T-cell (primary cell): ENCODE measurements around the gene TPPP. TPM values are rescaled to one million over a fixed set of nuclear protein-coding genes. Genes with fewer than 3 reads are reported as not detected.
"Not testable (repeated sequence)": the region's sequence is repeated elsewhere in the genome, so short reads cannot be mapped to it uniquely, and the experiment has no call there.

Source experiments
- ATAC-seq, 4 experiments: fragments of 200-7000 bp in 3 of 4; fragments of 150-1000 bp in 1 of 4; cut with Tn5 transposase; replicated peaks in 1 of 4; 1 replicate in 3 of 4; 2 replicates in 1 of 4; pipeline ENCODE4 v1.10.0; 2021; ENCODE audit warnings: moderate library complexity in 3 of 4, mild to moderate bottlenecking in 2 of 4, moderate number of reproducible peaks in 1 of 4
- CTCF ChIA-PET, 2 donors: fragments of 300-600 bp; sonication (Branson Sonifier 250); formaldehyde crosslinking; loops; one replicate each; lab custom pipeline; 2022; ENCODE audit warnings: antibody characterized with exemption in 2 of 2; lab: Charles Lee
- POLR2A ChIA-PET, 2 donors: fragments of 300-600 bp; sonication (Branson Sonifier 250); formaldehyde crosslinking; loops; one replicate each; lab custom pipeline; 2022; ENCODE audit warnings: antibody characterized with exemption in 2 of 2; lab: Charles Lee
- DNase-seq, 35 experiments: peaks; one replicate each; pipeline versions ENCODE4 v3.0.0 to v3.0.0-alpha.2; 2013 to 2023
- H3K27ac ChIP-seq: one replicate; pipeline ENCODE4 v1.5.1; 2013; ENCODE audit warnings: low read length
- H3K27me3 ChIP-seq, 2 experiments: replicated peaks in 1 of 2; 1 replicate in 1 of 2; 2 replicates in 1 of 2; pipeline versions ENCODE4 v1.6.1 to v1.7.0; 2013; ENCODE audit warnings: low read length in 1 of 2, mixed read lengths in 1 of 2; ENCODE audit not compliant: control insufficient read depth in 2 of 2, insufficient read depth in 2 of 2; ENCODE audit errors: extremely low read depth in 1 of 2
- H3K36me3 ChIP-seq, 2 donors: 1 replicate in 1 of 2; 2 replicates in 1 of 2; pipeline versions ENCODE4 v1.6.1 to v1.7.0; 2013; ENCODE audit warnings: low read length in 1 of 2; ENCODE audit not compliant: control insufficient read depth in 2 of 2, insufficient read depth in 1 of 2; ENCODE audit errors: extremely low read depth in 1 of 2
- H3K4me1 ChIP-seq, 2 experiments: 1 replicate in 1 of 2; 2 replicates in 1 of 2; pipeline versions ENCODE4 v1.6.1 to v1.7.0; 2013; ENCODE audit warnings: low read length in 2 of 2, mixed read lengths in 1 of 2; ENCODE audit not compliant: insufficient read depth in 2 of 2, control insufficient read depth in 1 of 2; ENCODE audit errors: extremely low read depth in 1 of 2
- H3K4me3 ChIP-seq, 2 donors: 1 replicate in 1 of 2; 2 replicates in 1 of 2; pipeline versions ENCODE4 v1.5.1 to v1.7.0; 2013; ENCODE audit warnings: mild to moderate bottlenecking in 2 of 2, low read length in 1 of 2, moderate library complexity in 1 of 2; ENCODE audit not compliant: control insufficient read depth in 1 of 2; ENCODE audit errors: extremely low read depth in 1 of 2
- H3K9me3 ChIP-seq: 2 replicates; pipeline ENCODE4 v1.7.0; 2013
- H3K27ac Mint-ChIP-seq, 2 donors: one replicate each; pipeline ENCODE4 v1.8.0; 2020 to 2021; ENCODE audit warnings: mild to moderate bottlenecking in 2 of 2, mixed read lengths in 2 of 2
- H3K27me3 Mint-ChIP-seq, 2 donors: one replicate each; pipeline ENCODE4 v1.8.0; 2021 to 2022; ENCODE audit warnings: mixed read lengths in 2 of 2
- H3K36me3 Mint-ChIP-seq: one replicate; pipeline ENCODE4 v1.8.0; 2021; ENCODE audit warnings: mixed read lengths
- H3K4me1 Mint-ChIP-seq, 3 donors: one replicate each; pipeline ENCODE4 v1.8.0; 2020 to 2022; ENCODE audit warnings: mixed read lengths in 3 of 3, mild to moderate bottlenecking in 1 of 3
- H3K4me3 Mint-ChIP-seq, 3 donors: one replicate each; pipeline ENCODE4 v1.8.0; 2020 to 2022; ENCODE audit warnings: mild to moderate bottlenecking in 3 of 3, mixed read lengths in 3 of 3, moderate library complexity in 3 of 3
- H3K9me3 Mint-ChIP-seq, 3 donors: one replicate each; pipeline ENCODE4 v1.8.0; 2020 to 2022; ENCODE audit warnings: mixed read lengths in 3 of 3
- WGBS: methylation state at CpG from one replicate; pipeline ENCODE4 v1.1.5; 2013; ENCODE audit warnings: missing lambda C conversion rate; ENCODE audit not compliant: insufficient coverage; 5-methylcytosine and 5-hydroxymethylcytosine counted together
- total RNA-seq, 35 experiments: library from RNA in 6 of 35; stranded (reverse) in 6 of 35; fragments of 120-200 nt in 1 of 35; gene quantifications; one replicate each; pipeline versions ENCODE4 v1.2.1 to v1.2.4 and lab custom pipeline; 2013 to 2026

Gene TPPP
- total RNA-seq, 5 donors from 2014 or later (not counting 1 experiment from before 2014, with no cell fraction given), result 0.73 to 8.2 (median 1.1) TPM

DNA sequence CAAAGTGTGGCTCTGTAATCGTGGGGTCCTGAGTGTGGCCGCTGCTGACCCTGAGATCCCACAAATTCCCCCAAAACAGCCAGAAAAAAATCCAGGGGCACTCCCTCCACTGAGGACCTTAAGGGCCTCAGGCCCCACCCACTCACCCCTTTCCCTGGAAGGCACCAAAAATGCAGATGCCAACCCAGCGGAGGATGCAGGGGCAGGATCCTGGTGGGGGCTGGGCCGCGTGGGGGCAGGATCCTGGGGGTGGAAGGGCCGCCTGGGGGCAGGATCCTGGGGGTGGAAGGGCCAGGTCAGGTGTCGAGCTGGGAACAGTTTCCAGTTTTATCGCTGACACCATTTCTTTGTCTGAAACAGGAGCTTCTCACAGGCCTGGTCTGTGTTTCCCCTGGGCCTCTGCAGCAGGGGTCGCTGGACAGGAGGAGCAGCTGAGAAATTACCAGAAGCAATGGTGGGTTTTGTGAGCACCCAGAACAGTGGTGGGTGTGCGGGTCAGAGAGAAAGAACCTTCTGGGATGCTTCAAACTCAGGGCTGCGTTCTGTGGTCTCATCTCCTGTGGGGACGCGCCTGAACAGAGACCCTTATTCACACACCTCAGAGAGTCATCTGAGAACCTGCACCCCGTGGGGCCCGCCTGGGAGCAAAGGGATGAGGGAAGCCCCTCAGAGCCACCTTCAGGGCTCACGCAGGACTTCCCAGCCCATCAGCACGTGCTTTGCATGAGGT lies 13.8 kb downstream of the TPPP start:
- H3K9me3 ChIP-seq, H3K27ac ChIP-seq, H3K4me1 Mint-ChIP-seq, H3K36me3 Mint-ChIP-seq, H3K27ac Mint-ChIP-seq, CTCF ChIA-PET, H3K27me3 Mint-ChIP-seq, H3K4me3 ChIP-seq, DNase-seq, H3K36me3 ChIP-seq, H3K4me1 ChIP-seq, POLR2A ChIA-PET, H3K9me3 Mint-ChIP-seq, H3K4me3 Mint-ChIP-seq, ATAC-seq: not testable (repeated sequence)
- 59% methylated on average over 4 of the region's 17 CpGs for WGBS
- peaks cover 0 to 34% of the 10 kb centered on the region in 2 experiments for H3K27me3 ChIP-seq

DNA sequence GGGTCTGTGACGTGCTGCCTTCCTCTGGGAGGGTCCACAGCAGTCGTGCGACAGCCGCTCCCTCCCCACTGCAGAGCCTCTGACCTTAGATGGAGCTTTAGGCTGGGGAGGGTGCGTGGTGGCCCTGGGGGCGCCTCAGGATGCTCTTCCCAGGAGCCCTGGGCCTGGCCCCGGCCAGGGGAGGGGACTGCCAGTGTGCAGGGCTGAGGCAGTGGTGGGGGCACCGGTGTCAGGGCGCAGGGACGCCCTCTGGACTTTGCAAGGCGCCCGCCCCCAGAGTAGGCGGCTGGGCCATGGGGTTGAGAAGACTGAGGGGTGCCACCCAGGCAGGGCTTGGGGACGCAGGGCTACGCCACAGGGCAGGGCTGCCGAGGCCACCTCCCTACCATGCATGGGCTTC lies 14.6 kb downstream of the TPPP start:
- H3K9me3 ChIP-seq, CTCF ChIA-PET, H3K4me3 Mint-ChIP-seq, H3K4me1 Mint-ChIP-seq, H3K9me3 Mint-ChIP-seq, H3K27ac Mint-ChIP-seq, H3K4me3 ChIP-seq, H3K27me3 Mint-ChIP-seq, POLR2A ChIA-PET, ATAC-seq, H3K36me3 Mint-ChIP-seq, DNase-seq, H3K36me3 ChIP-seq, H3K27ac ChIP-seq: not testable (repeated sequence)
- H3K4me1 ChIP-seq, result peaks cover under 1 to 12% of the 10 kb centered on the region in 2 experiments
- 77% methylated on average over 5 of the region's 16 CpGs for WGBS
- H3K27me3 ChIP-seq, result peaks cover 0 to 35% of the 10 kb centered on the region in 2 experiments

DNA sequence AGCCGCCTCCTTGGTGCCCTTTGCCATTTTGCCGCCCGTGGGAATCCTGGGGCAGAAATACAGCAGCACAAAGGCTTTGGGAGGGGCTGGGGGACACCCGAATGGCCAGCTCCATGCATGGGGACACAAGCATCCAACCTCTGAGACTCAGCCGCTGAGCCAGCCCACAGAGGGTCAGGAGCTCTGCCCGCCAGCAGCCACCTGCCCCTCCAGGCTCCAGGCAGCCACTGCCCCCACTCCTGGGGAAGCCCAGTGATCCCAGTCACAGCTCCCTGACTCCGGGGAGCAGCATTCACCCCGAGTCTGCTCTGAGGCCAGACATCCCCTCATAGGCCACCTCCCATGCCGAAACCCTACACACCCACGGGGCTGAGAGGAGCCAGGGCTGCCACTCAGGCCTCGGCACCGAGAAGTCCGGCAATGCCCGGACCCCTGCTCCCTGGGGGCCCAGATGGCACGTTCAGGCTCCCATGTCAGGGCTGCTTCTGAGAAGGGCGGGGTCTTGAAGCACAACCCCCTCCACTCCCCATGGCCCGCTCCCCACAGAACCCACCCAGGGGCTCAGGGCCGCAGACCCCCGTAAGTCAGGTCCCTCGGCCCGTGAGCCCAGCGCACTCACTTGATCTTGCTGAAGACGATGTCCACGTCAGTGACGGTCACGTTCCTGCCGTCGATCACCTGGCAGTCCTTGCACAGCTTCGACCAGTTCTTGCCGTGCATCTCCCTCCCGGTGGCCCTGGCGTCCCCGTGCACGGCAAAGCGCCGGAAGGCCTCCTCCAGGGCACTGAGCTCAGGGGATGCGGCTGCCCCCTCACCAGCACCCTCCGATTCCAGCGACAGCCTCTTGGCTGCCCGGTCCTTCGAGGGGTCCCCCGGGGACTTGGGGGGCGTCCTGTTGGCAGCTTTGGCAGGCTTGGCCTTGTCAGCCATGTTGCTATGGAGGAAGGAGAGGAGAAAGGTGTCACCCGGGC lies 15.7 kb downstream of the TPPP start:
- H3K4me3 Mint-ChIP-seq, result no peak overlapping the region
- H3K27ac Mint-ChIP-seq, result no peak overlapping the region
- ChIA-PET POLR2A (no interaction called here), CTCF (no interaction called here)
- H3K27me3 ChIP-seq, result peaks cover 0 to 44% of the 10 kb centered on the region in 2 experiments
- H3K9me3 ChIP-seq, result no peaks in the 10 kb centered on the region
- ATAC-seq (no peak), DNase-seq (peak in 2 of 35 experiments; percentile 4 to 11)
- no peaks in the 10 kb centered on the region for H3K27me3 Mint-ChIP-seq
- no peaks in the 10 kb centered on the region for H3K9me3 Mint-ChIP-seq
- 87% methylated on average over 36 of the region's 44 CpGs for WGBS
- H3K36me3 ChIP-seq, result no peaks in the 10 kb centered on the region
- no peak overlapping the region for H3K27ac ChIP-seq
- no peaks in the 10 kb centered on the region for H3K36me3 Mint-ChIP-seq
- H3K4me1 Mint-ChIP-seq, result peaks cover 8 to 12% (median 9%) of the 10 kb centered on the region in 3 donors
- H3K4me3 ChIP-seq, result no peak overlapping the region
- H3K4me1 ChIP-seq, result peaks cover 2 to 23% of the 10 kb centered on the region in 2 experiments

DNA sequence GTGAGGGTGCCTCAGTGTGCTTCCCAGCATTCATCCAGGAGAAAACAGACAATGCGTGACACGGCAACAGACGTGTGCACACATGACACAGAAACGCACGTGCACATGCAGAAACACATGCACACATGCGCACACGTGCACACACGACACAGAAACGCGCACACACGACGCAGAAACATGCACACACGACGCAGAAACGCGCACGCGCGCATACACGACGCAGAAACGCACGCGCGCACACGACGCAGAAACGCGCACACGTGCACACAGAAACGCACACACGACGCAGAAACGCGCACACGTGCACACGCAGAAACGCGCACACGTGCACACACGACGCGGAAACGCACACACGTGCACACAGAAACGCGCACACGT lies 16.5 kb downstream of the TPPP start:
- Histone ChIP-seq H3K9me3 (no peaks in the 10 kb centered on the region), H3K27ac (no peak overlapping the region), H3K4me1 (peaks cover 4 to 31% of the 10 kb centered on the region in 2 experiments), H3K4me3 (no peak overlapping the region), H3K27me3 (peaks cover 0 to 48% of the 10 kb centered on the region in 2 experiments), H3K36me3 (no peaks in the 10 kb centered on the region)
- ChIA-PET CTCF (no interaction called here), POLR2A (no interaction called here)
- H3K27me3 Mint-ChIP-seq, result no peaks in the 10 kb centered on the region
- 95% methylated on average over 44 of the region's 48 CpGs for WGBS
- H3K27ac Mint-ChIP-seq, result no peak overlapping the region
- no peak overlapping the region for H3K4me3 Mint-ChIP-seq
- H3K9me3 Mint-ChIP-seq, result no peaks in the 10 kb centered on the region
- H3K4me1 Mint-ChIP-seq, result peaks cover 11 to 16% (median 15%) of the 10 kb centered on the region in 3 donors
- no peaks in the 10 kb centered on the region for H3K36me3 Mint-ChIP-seq
- no peak for ATAC-seq
- DNase-seq, result no peak

DNA sequence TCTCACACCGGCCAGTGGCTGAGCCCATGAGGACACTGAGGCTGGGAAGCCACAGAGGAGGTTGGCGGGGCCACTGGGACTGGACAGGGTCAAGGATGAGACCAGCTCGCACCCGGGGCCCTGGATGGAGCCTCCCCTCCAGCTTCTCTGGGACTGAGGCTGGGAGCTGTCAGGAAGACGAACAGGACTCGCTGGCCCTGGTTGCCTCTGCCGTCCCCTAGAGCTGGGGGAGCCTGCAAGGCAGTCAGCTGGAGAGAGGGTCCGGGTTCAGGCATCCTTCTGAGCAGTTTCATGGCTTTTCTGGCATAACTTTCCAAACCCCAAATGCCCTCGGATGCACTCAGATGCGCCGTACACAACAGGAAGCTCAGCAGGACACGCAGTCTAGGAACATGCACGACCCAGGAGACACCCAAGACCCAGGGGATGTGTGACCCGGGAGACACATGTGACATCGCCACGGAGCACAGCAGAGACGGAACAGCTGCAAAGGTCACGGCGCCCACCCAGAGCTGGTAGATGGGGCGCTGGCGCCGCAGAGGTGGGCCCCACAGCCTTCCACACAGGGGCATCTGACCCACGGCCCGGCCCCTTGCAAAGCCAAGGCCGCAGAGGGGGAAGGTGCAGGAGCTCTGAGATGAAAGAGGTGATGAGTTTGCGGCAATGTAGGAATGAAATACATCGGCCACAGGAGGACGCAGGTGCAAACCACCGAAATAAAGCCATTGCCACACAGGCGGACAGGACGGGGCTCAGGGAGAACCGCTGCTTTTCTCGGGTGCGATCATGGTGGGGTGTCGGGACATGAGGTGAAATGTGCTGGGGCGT lies 17.1 kb downstream of the TPPP start:
- Mint-ChIP-seq H3K4me1 (peaks cover 11 to 19% (median 18%) of the 10 kb centered on the region in 3 donors), H3K4me3 (no peak overlapping the region), H3K36me3 (no peaks in the 10 kb centered on the region), H3K27me3 (no peaks in the 10 kb centered on the region), H3K9me3 (no peaks in the 10 kb centered on the region), H3K27ac (no peak overlapping the region)
- 87% methylated on average over 35 of the region's 36 CpGs for WGBS
- H3K9me3 ChIP-seq, result no peaks in the 10 kb centered on the region
- no peak overlapping the region for H3K4me3 ChIP-seq
- H3K36me3 ChIP-seq, result no peaks in the 10 kb centered on the region
- H3K27me3 ChIP-seq, result peaks cover 0 to 49% of the 10 kb centered on the region in 2 experiments
- POLR2A ChIA-PET, result no interaction called here
- ATAC-seq (no peak), DNase-seq (peak in 1 of 35 experiments; percentile 10)
- peaks cover 4 to 35% of the 10 kb centered on the region in 2 experiments for H3K4me1 ChIP-seq
- H3K27ac ChIP-seq, result no peak overlapping the region
- CTCF ChIA-PET, result no interaction called here
